GM12891 (cell line): Measurements from ENCODE around the gene DENND1A.

Source experiments
- DNase-seq: peaks from one replicate; pipeline ENCODE4 v3.0.0; 2011; ENCODE audit warnings: low spot score; ENCODE audit not compliant: insufficient read length
- FAIRE-seq: peaks from 2 replicates; lab custom pipeline; 2011; peaks lifted over from hg19 to GRCh38; lab: Jason Lieb, UNC
- PAX5 ChIP-seq: IDR thresholded peaks from 2 replicates; pipeline ENCODE4 v1.6.1; 2011; ENCODE audit warnings: low read length, moderate library complexity, mild to moderate bottlenecking; ENCODE audit not compliant: insufficient read depth, severe bottlenecking
- POLR2A ChIP-seq: IDR thresholded peaks from 2 replicates; pipeline ENCODE4 v1.6.1; 2011; ENCODE audit warnings: low read depth, low read length, control low read depth
- POLR2AphosphoS5 ChIP-seq: IDR thresholded peaks from 2 replicates; pipeline ENCODE4 v1.6.1; 2011; ENCODE audit warnings: low read depth, low read length, control low read depth
- POU2F2 ChIP-seq: IDR thresholded peaks from 2 replicates; pipeline ENCODE4 v1.6.1; 2011; ENCODE audit warnings: low read depth, mild to moderate bottlenecking, control low read depth, low read length, moderate library complexity
- SPI1 ChIP-seq: IDR thresholded peaks from 2 replicates; pipeline ENCODE4 v1.6.1; 2011; ENCODE audit warnings: low read depth, low read length, control low read depth
- TAF1 ChIP-seq: IDR thresholded peaks from 2 replicates; pipeline ENCODE4 v1.6.1; 2011; ENCODE audit warnings: low read depth, low read length, control low read depth

The DENND1A gene

GRCh38 chr9:123390337-123391135 lies 539.4 kb downstream of the DENND1A start:
- no peak for FAIRE-seq
- no peak for DNase-seq

GRCh38 chr9:123389698-123390097 lies 540.2 kb downstream of the DENND1A start:
- DNase-seq: no peak
- TF ChIP-seq POU2F2: no peak
- TF ChIP-seq PAX5: no peak
- TF ChIP-seq SPI1: no peak
- no peak for TF ChIP-seq POLR2AphosphoS5
- no peak for TF ChIP-seq TAF1
- TF ChIP-seq POLR2A: no peak
- FAIRE-seq: no peak

More at GRCh38 chr9:123390337-123391135, 539.4 kb downstream of the DENND1A start:
- TF ChIP-seq POU2F2: no peak
- TF ChIP-seq TAF1: no peak
- TF ChIP-seq POLR2AphosphoS5: no peak
- TF ChIP-seq SPI1: no peak
- no peak for TF ChIP-seq PAX5
- TF ChIP-seq POLR2A: no peak

- DNase-seq (no peak), FAIRE-seq (no peak)
- TF ChIP-seq POLR2A: no peak
- TF ChIP-seq POU2F2: no peak
- no peak for TF ChIP-seq SPI1
- TF ChIP-seq PAX5: no peak
- no peak for TF ChIP-seq TAF1
- no peak for TF ChIP-seq POLR2AphosphoS5
These were observed 540.9 kb downstream of the DENND1A start for GRCh38 chr9:123389070-123389469.

DNA sequence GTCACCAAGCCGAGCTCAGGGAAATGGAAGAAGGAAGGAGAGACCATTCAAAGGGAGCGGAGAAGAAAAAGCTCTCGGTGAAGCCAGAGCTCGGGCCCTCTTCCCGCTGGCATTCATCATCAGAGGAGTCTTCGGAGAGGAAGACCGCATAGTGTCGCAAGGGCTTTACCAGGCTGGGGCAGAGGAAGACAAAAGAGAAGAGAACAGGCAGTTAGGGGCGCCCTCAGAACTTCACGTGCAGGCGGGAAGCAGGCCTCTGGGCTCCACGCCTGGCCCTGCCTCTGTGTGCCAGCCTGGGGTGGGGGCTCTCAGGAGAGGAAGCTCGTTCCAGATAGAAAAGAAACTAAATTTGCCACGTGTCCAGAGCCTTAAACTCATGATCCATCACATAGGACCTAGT lies 542.2 kb downstream of the DENND1A start:
- FAIRE-seq (no peak), DNase-seq (no peak)
- TF ChIP-seq SPI1: no peak
- no peak for TF ChIP-seq PAX5
- TF ChIP-seq POU2F2: no peak
- TF ChIP-seq POLR2AphosphoS5: no peak
- TF ChIP-seq TAF1: no peak
- TF ChIP-seq POLR2A: no peak

DNA sequence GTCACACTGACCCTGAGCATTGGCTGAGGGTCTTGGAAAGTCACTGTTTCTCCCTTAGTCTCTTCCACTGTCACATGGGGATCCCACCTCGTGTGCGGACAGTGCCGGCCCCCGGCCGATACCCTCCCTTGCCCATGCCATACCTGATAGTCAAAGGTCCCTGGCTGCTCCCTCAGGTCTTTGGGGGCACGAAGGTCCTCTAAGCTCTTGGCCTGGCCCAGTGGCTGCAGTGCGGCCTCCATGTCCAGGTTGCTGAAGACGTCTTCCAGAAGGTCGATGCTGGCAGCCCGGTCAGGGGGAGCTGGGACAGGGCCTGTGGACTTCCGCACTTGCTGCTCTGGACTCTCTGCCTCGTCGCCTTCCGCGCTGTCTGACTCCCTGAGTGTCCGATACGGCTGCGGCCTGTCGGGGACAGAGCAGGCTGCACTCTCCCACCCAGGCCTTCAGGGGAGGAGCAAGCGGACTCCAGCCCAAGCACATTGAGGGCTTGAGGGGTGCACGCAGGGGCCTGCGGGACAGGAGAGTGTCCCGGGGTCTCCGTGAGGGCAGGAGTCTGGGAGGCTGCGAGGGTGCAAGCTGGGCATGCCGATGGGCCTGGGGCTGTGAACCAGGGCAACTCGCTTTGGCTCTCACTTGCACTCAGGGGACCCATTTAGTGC lies 546.3 kb downstream of the DENND1A start:
- no peak for FAIRE-seq
- TF ChIP-seq PAX5: no peak
- TF ChIP-seq TAF1: no peak
- no peak for TF ChIP-seq POLR2A
- TF ChIP-seq SPI1: no peak
- no peak for DNase-seq

DNA sequence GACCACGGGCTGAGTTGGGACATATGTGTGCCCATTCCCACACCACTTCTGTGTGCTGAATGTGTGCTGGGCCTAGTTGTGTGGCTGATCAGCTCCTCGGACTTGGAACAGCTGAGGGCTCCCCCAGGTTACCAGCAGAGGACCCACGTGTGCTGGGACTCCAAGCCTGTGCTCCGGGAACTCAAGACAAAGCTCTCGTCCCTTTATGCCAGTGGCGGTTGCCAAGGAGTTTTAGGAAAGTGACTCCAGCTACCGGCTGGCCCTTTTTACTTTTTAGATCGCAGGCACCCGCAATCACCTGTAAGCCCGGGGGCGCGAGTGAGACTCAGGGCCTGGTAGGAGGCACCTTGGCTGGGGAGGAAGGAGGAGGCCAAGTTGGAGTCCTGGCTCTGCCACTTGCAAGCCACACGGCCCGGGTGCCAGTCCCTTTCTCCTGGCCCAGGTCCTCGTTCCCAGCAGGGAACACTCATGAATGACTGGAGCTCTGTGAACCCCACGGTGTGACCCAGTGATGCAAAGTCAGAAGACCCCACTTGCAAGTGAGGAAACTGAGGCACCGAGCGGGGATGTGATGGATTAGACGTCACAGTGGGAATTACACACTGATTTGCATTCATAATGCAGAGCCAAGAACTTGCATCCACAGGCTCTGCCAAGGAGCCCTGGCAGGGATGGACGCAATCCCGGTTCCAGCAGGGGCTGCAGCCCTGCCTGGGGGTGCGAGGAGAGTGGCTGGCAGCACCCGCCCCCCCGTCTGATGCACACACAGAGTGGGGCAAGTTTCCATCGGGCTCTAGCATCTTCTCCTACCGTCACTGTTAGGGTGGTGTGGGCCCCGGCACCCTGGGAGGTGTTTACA lies 547.0 kb downstream of the DENND1A start:
- TF ChIP-seq POLR2AphosphoS5 (no peak), POLR2A (no peak), POU2F2 (no peak), PAX5 (no peak), SPI1 (no peak), TAF1 (no peak)
- FAIRE-seq (no peak), DNase-seq (no peak)

DNA sequence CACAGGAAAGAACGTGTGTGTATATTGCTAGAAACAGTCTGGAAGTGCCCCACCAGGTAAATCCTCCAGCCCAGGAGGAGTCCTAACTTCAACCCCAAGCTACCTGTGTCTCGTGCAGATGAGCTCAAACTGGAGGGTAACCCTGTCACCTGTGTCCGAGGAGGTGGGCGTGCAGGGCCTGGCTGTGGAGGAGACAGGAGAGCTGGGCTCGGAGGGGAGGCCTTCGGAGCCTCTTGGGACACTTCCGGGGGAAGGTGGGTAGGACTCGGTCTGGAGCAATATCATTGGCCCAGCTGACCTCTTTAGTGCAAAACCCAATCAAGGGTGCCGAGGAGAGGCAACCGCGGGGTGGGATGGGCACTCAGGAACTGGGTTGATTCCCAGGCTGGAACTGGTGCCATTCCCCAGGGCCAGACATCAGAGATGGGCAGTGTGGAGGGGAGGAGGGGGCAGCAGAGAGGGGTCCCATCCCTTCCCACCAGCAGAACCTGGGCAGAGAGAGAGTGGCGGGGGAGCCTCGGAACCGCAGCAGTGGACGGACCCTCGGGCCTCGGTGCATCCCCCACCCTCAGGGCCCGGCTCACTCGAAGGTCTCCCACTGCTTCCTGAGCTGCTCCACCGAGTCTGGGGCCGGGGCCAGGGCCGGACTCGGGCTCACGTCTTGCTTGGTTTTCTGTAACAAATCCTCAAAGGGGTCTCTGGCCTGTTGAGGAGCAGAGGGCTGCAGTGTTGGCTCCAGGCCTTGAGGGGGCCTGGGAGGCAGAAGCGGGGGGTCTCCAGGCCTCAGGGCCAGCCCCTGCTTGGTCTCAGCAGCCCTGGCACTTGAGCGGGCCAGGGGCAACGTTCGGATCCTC lies 548.8 kb downstream of the DENND1A start:
- DNase-seq (no peak), FAIRE-seq (no peak)
- no peak for TF ChIP-seq POLR2AphosphoS5
- TF ChIP-seq PAX5: no peak
- no peak for TF ChIP-seq POLR2A
- TF ChIP-seq SPI1: no peak
- TF ChIP-seq POU2F2: no peak
- TF ChIP-seq TAF1: no peak

DNA sequence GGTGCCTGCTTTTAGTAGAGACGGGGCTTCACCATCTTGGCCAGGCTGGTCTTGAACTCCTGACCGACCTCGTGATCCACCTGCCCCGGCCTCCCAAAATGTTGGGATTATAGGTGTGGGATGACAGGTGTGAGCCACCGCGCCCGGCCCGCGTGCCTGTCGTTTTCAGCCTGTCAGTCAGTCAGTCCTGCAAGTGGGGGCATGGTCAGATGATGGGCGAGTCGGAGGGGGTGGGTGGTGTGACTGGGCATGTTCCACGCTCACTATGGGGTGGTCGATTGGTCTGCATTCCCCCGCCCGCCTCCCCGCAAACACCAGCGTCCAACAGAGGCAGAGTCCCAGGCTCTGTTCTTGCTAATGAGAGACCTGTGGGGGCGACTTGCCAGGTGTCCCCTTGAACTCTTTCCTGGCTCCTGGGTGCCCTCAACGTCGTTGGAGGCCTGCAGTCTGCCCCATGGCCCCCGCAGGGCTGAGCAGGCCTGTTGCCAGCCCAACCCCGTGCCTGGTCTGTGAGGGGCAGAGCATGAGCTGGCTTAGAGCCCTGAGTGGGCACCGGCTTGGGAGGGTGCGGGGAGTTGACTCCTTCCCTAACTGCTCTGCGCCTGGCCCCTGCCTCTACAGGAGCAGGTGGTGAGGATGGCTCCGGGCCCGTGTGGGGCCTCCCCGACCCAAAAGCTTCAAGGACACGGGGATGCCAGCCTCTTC lies 550.8 kb downstream of the DENND1A start:
- DNase-seq (no peak), FAIRE-seq (no peak)
- TF ChIP-seq TAF1 (no peak), POU2F2 (no peak), POLR2A (no peak), PAX5 (no peak), SPI1 (no peak), POLR2AphosphoS5 (no peak)
